ENCODE measurements around the gene TREM1.
"Not testable (repeated sequence)": the region's sequence is repeated elsewhere in the genome, so short reads cannot be mapped to it uniquely, and the experiment has no call there.

TREM1 gene

DNA sequence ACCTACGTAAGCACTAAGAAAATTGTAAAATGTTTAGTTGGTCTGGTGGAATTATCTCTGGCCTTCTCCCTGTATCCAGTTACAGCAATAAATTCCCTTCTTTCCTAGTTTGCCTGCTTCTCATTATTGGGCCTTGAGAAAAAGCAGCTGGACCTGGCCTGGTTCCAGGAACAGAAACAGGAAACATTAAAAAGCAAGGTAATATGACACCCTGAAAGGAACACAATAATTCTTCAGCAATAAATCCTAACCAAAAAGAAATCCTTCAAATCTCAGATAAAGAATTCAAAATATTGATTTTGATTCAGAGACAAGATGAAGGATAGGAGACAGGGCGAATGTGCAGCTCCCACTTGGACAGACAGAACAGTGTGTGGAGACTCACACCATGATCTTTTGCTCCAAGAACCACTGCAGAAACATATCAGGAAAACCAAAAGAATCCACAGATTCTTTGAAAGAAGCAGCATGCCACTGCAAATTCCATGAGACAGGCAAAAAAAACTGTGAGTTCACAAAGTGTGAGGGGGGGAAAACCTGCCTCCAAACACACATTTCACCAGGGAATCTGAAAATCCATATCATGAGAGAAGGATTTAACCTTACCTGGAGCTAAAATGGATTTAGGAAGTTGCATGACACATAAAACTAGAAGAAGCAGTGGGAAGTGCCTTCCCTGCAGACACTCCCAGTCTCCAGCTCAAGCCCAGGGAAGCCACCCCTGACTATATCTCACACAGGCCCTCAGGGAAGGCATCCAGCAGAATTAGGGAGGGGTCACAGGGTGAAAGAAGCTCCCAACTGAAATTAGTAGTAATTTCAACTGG, 28.9 kb downstream of the TREM1 start:
- peak; percentile 74 for DNase-seq

GRCh38 chr6:41256383-41256782, 30.1 kb downstream of the TREM1 start:
- no peak for DNase-seq

DNA sequence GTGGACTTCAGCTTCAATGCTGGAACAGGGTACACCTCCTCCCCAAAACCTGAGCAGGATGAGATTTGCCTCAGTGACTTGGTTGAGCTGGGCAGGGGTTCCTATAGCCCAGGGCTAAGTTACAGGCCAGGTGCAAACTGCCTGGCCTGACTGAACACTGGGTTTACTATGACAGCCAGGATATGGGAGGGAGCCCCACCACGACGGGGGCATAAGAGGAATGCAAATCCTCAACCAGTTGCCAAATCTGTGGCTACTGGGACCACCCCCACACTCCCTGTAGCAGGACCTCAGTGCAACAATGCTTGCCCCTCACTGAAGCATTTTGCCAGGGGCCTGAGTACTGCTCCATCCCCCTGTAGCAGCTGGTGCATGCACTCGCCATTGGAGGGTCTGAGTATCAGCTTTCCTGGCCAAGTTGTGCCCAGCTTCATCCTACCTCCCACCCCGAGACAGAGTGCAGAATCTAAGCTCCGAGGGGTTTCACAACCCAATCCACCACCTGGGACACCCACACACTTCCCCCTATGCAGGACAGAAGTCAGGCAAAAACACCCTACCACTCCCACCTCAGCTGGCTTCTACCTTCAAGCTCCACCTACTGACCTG, 30.7 kb downstream of the TREM1 start:
- no peak for DNase-seq

DNA sequence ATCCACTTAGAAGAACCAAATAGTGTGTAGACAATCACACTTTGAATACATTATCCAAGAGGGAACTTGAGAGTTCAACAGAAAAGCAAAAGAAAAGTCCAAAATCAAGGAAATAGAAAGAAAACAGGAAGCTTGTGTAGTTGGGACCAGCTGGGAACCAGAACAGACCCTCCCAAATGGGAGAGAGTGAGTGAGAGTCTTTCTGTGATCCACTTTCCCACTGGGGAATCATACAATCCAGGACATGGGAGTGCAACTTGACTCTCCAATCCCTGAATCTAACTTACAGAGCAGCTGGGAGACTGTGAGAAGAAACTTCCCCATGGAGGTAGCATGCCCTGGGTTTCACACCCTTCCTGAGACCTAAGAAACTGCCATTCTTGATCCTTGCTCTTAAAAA, 31.4 kb downstream of the TREM1 start:
- DNase-seq: no peak

DNA sequence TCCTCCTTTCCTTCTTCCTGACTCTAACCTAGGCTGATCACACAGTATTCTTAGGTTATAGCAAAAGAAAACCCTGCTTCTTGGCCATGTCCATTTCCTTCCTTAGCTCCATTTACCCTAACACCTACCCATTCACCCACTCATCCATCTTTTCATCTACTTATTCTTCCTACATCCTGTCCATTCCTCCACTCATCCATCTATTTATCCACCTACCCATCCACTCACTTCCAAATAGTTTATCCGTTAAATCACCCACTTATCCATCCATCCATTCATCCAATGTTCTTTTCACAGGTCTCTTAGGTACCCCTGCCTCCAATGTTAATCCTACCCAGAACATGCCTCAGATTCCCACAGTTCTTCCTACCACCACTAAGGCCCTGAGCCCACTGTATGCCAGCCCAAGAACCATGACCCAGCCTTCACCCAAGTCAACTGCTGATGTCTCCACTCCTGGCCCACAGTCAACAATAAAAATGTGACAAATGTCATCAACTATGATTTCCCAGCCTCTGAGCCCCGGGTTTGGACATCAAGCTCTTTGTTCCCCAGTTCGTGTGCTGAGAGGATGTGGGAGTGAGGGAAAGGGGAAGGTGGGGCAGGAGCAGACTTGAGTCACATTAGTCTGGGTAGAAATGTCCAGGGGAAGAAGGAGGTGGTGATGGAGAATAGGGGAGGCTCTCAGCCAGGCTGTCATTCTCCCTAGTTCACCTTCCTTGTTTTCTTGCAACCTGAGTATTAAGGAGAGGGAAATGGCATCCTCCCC, 33.9 kb downstream of the TREM1 start:
- no peak for DNase-seq

GRCh38 chr6:41247882-41248705, 38.4 kb downstream of the TREM1 start:
- no peak for DNase-seq

- DNase-seq: no peak
These were observed 39.1 kb downstream of the TREM1 start for GRCh38 chr6:41247288-41247865.

DNA sequence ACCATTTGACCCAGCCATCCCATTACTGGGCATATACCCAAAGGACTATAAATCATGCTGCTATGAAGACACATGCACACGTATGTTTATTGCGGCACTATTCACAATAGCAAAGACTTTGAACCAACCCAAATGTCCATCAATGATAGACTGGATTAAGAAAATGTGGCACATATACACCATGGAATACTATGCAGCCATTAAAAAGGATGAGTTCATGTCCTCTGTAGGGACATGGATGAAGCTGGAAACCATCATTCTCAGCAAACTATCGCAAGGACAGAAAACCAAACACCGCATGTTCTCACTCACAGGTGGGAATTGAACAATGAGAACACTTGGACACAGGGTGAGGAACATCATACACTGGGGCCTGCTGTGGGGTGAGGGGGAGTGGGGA, 40.0 kb downstream of the TREM1 start:
- DNase-seq: not testable (repeated sequence)

DNA sequence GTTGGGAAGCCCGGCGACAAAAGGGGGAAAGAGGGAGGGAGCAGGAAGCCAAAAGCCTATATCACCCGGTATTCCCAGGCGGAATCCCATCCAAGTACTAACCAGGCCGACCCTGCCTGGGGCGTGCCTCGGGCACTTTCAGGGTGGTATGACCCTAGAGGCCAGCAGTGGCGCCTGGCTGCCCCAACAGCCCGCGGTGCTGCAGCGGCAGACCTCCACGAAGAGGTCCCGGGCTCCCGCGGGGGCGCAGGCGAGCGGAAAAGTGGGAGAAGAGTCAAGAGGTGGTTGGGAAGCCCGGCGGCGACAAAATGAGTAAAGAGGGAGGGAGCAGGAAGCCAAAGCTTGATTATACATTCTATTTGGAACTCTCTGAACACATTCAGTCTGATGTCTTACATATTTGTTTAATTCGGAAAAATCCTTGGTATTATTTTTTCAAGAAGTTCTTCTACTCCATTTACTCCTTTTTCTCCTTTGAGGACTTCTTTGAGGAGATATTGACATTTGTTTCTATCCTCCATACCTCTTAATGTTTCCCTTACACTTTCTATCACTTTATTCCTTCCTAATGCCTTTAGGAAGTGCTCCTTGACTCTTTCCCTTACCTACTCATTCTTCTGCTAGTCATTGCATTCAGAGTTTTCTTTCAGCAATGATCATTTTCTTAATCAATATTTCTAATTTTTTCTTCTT, 46.9 kb downstream of the TREM1 start:
- DNase-seq: no peak

DNA sequence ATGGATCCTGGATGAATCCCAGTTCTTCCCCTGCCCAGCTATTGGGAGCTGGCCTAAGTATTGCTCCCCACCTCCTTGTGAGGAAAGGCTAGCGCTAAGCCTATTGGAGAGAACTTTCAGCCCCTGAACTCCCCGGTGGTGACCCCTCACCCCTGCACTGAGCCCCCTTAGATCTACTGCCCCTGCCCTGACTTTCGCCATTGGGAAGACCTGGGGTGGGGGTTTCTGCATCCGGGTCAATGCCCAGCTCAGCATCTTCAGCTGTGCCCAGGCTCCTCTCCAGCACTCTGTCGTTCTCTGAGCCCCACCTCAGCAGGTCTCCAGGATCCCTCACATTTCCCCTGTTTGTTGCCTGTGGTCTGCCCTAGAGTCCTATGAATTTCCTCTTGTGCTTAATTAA, 49.4 kb downstream of the TREM1 start:
- no peak for DNase-seq

DNA sequence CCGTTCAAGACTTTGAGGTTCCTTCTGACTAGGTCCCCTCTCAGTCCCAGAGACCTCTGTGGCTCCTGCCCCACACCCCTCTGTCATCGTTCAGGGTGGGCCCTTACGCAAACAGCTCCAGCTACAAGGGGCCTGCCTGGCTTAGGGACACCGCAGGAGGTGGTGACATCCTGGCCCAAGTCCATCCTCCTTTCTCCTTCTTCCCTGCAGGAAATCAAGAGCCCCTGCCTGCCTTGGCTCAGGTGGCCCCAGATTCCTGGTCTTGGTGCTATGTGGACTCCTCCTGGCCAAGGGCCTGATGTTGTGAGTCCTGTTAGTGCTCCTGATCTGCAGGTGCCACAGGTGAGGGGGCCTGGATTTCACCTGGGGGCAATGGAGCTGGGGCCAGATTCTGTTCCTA, 50.2 kb downstream of the TREM1 start:
- no peak for DNase-seq

GRCh38 chr6:41232667-41233066, 53.8 kb downstream of the TREM1 start:
- peak; percentile 27 for DNase-seq

GRCh38 chr6:41231246-41231645, 55.2 kb downstream of the TREM1 start:
- no peak for DNase-seq

DNA sequence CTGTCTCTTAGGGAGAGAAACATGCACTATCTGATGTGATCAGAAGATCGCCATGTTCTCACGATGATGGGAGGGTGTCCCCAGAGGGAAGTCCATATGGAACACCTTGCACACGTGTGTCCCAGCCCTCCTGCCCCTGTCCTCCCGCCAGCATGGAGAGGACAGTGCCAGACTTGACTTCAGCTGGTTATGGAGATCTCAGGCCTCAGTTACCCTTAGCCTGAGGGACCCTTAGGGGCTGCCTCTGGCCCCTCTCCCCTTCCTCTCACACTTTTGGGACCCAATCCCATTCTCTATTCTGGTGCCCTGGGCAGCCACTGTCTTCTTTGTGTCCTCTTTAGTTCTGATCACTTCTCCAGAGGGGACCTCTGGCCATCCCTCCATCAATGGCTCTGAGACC, 56.8 kb downstream of the TREM1 start:
- no peak for DNase-seq

- DNase-seq: no peak
These were observed 57.9 kb downstream of the TREM1 start for GRCh38 chr6:41228616-41229015.

DNA sequence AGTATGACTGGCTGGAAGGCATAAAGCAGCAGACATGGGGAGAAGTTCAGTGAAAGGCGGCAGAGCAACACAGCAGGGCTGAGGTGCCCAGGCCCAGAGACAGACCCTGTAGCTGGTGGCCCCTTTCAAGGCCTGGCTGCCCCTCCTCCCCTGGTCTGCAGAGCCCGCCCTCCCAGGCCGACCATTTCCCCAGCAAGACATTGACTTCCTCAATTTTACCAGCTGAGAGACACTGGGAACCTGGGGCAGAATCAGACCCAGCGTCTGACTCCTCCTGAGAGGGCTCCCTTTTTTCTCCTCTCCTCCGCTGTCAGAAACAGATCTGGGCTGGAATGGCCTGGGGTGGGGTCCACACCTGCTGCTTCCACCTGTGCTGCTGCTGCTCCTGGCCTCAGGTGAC, 58.4 kb downstream of the TREM1 start, which contains the start of gene TREML4:
TSS of gene TREML4 (plus strand) at position 254 of the 400 bp plus-strand sequence. CDS start at position 333, 79 bp downstream.
- no peak for DNase-seq

DNA sequence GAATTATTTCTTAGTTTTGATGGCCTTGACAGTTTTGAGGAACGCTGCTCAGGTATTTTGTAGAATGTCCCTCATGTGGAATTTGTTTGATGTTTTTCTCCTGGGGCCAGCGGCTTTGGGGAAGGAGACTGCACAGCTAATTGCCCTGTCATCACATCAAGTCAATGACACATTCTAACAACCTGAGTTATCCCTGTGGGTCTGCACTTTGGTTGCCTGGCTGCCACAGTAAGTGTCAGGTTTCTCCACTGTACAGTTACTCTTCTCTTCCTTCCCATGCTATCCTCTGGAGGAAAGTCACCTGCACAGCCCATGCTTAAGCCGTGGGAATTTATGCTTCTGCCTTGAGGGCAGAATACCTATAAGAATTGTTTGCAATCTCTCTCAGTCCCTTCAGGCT, 59.7 kb downstream of the TREM1 start:
- peak; percentile 48 for DNase-seq

GRCh38 chr6:41224800-41225199, 61.7 kb downstream of the TREM1 start:
- no peak for DNase-seq
